ENCODE measurements around the gene RFC5. TPM values are rescaled to one million over a fixed set of nuclear protein-coding genes. Genes with fewer than 3 reads are reported as not detected.

RFC5 gene
- total and polyA plus RNA-seq, 2 of the 13 experiments (the other 11 are each of a cell fraction or from before 2014, with no cell fraction given): 16.8 to 51.4 TPM

GRCh38 chr12:117968826-117969659 is 47.5 kb upstream of the RFC5 start, which contains the start of gene KSR2 (continued):
- TF ChIP-seq ZFP91 (CRISPR knock-in tag; IDR thresholded peaks at IDR 0.05; ENCODE audit: borderline replicate concordance): peak; percentile 26; the same call in 1 of the 2 replicates

- TF ChIP-seq POLR2A (IDR thresholded peaks at IDR 0.05; ENCODE audit: insufficient read depth in 1 of 2, low read depth in 2 of 2, low read length in 2 of 2): no peak
- TF ChIP-seq RFXAP (CRISPR knock-in tag; IDR thresholded peaks at IDR 0.05; ENCODE audit: borderline replicate concordance): no peak
- DNase-seq (ENCODE audit: low spot score) (no peak), FAIRE-seq (no peak), ATAC-seq (no peak)
- H3K27ac ChIP-seq (ENCODE audit: extremely low read length, insufficient read depth, low read length): no peak overlapping the region
- no peak overlapping the region for H3K4me3 ChIP-seq (replicated peaks in 1 of 3; ENCODE audit: insufficient read depth in 1 of 3, low read depth in 2 of 3, low read length in 3 of 3)
- H3K4me2 ChIP-seq (ENCODE audit: low read depth, low read length): no peak overlapping the region
- peaks cover 11 to 40% of the 10 kb centered on the region in 2 experiments; a peak in 4 of 5 replicates for H3K27me3 ChIP-seq (ENCODE audit: control insufficient read depth in 1 of 2, insufficient read depth in 2 of 2, low read length in 2 of 2)
- BruUV-seq (replicated peaks): no TSS peak
- no peak overlapping the region for H3K9ac ChIP-seq (ENCODE audit: insufficient read depth, low read depth, low read length)
- in situ Hi-C loops (cut with HindIII; ENCODE audit: extremely low pct_ligation_motif_present, low pct_unique_long_range_greater_than_20kb) (no loop called here), intact Hi-C loops (cut with micrococcal nuclease; ENCODE audit: unreplicated experiment) (no loop called here)
- 36% methylated on average over 4 of the region's 4 CpGs for WGBS (ENCODE audit: low lambda C conversion rate)
- no peak overlapping the region for H2AFZ ChIP-seq (ENCODE audit: low read length)
- H4K20me1 ChIP-seq (ENCODE audit: insufficient read depth, low read length): no peaks in the 10 kb centered on the region
- no peaks in the 10 kb centered on the region for H3K4me1 ChIP-seq (ENCODE audit: insufficient read depth, low read length)
- H3K36me3 ChIP-seq (replicated peaks in 1 of 2; ENCODE audit: control insufficient read depth in 1 of 2, insufficient read depth in 2 of 2, low read length in 2 of 2): no peaks in the 10 kb centered on the region
- H3K79me2 ChIP-seq (ENCODE audit: insufficient read depth, low read length): no peaks in the 10 kb centered on the region
- peaks cover 6% of the 10 kb centered on the region; the same call in 1 of the 2 replicates for H3K9me3 ChIP-seq (ENCODE audit: low read length)
- POLR2A ChIA-PET: no interaction called here
- CTCF ChIA-PET (ENCODE audit: low intra/inter-chr PET ratio, low total read pairs): no interaction called here
These were observed 46.2 kb upstream of the RFC5 start for GRCh38 chr12:117970334-117970733.

- ChIA-PET CTCF (ENCODE audit: low intra/inter-chr PET ratio, low total read pairs) (no interaction called here), POLR2A (no interaction called here)
- no peak overlapping the region for H3K4me2 ChIP-seq (ENCODE audit: low read depth, low read length)
- H3K4me3 ChIP-seq (replicated peaks in 1 of 3; ENCODE audit: insufficient read depth in 1 of 3, low read depth in 2 of 3, low read length in 3 of 3): no peak overlapping the region
- in situ Hi-C loops (cut with HindIII; ENCODE audit: extremely low pct_ligation_motif_present, low pct_unique_long_range_greater_than_20kb): no loop called here
- H3K9me3 ChIP-seq (ENCODE audit: low read length): peaks cover 6% of the 10 kb centered on the region; the same call in 1 of the 2 replicates
- intact Hi-C loops (cut with micrococcal nuclease; ENCODE audit: unreplicated experiment): no loop called here
- no peak overlapping the region for H3K27ac ChIP-seq (ENCODE audit: extremely low read length, insufficient read depth, low read length)
- WGBS (ENCODE audit: low lambda C conversion rate): 0% methylated on average over 2 of the region's 2 CpGs
- DNase-seq (ENCODE audit: low spot score) (no peak), FAIRE-seq (no peak), ATAC-seq (no peak)
- H3K36me3 ChIP-seq (replicated peaks in 1 of 2; ENCODE audit: control insufficient read depth in 1 of 2, insufficient read depth in 2 of 2, low read length in 2 of 2): no peaks in the 10 kb centered on the region
- no peak overlapping the region for H2AFZ ChIP-seq (ENCODE audit: low read length)
- H3K27me3 ChIP-seq (ENCODE audit: control insufficient read depth in 1 of 2, insufficient read depth in 2 of 2, low read length in 2 of 2): peaks cover 5 to 22% of the 10 kb centered on the region in 2 experiments; a peak in 4 of 5 replicates
- H3K9ac ChIP-seq (ENCODE audit: insufficient read depth, low read depth, low read length): no peak overlapping the region
- no TSS peak for BruUV-seq (replicated peaks)
- H4K20me1 ChIP-seq (ENCODE audit: insufficient read depth, low read length): no peaks in the 10 kb centered on the region
- no peaks in the 10 kb centered on the region for H3K79me2 ChIP-seq (ENCODE audit: insufficient read depth, low read length)
- H3K4me1 ChIP-seq (ENCODE audit: insufficient read depth, low read length): no peaks in the 10 kb centered on the region
- no peak for TF ChIP-seq MBNL3 (CRISPR knock-in tag; conservative IDR thresholded peaks at IDR 0.05)
- TF ChIP-seq CEBPG (CRISPR knock-in tag; IDR thresholded peaks at IDR 0.05): no peak
- TF ChIP-seq ZNF768 (CRISPR knock-in tag; IDR thresholded peaks at IDR 0.05): no peak
- TF ChIP-seq ZNF414 (CRISPR knock-in tag; IDR thresholded peaks at IDR 0.05): no peak
- TF ChIP-seq FOXP4 (CRISPR knock-in tag; IDR thresholded peaks at IDR 0.05): no peak
- no peak for TF ChIP-seq ZNF367 (CRISPR knock-in tag; IDR thresholded peaks at IDR 0.05; ENCODE audit: borderline replicate concordance)
- no peak for TF ChIP-seq MTA3 (CRISPR knock-in tag; IDR thresholded peaks at IDR 0.05)
- TF ChIP-seq ZFP82 (CRISPR knock-in tag; IDR thresholded peaks at IDR 0.05; ENCODE audit: borderline replicate concordance): no peak
These were observed 44.2 kb upstream of the RFC5 start for GRCh38 chr12:117972301-117972700.
